ENCODE data around the gene EFCC1. TPM values are rescaled to one million over a fixed set of nuclear protein-coding genes. Genes with fewer than 3 reads are reported as not detected.

EFCC1 gene
- total RNA-seq, 1 experiment from 2014 or later: 1.0 TPM

DNA sequence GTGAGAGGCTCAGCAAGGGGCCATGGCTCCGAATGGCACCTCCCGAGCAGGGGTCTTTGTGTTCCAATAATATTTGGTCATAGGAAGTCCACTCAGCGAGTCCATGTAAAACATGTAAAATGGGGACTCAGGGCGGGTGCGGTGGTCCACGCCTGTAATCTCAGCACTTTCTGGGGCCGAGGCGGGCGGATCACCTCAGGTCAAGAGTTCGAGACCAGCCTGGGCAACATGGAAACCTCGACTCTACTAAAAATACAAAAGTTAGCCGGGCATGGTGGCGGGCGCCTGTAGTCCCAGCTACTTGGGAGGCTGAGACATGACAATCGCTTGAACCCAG, 26.4 kb downstream of the EFCC1 start:
- Histone ChIP-seq H3K9me2 (ENCODE audit: insufficient read depth) (no peaks in the 10 kb centered on the region), H3K79me2 (ENCODE audit: insufficient read depth, low read length) (no peaks in the 10 kb centered on the region), H3K27me3 (ENCODE audit: insufficient read depth, low read length) (no peaks in the 10 kb centered on the region), H3K4me3 (replicated peaks in 1 of 2; ENCODE audit: low read depth in 1 of 2, low read length in 2 of 2) (peak overlapping the region; percentile 45 to 64), H3K27ac (ENCODE audit: low read depth, low read length) (peak overlapping the region; percentile 30; the same call in 1 of the 2 replicates), H3K36me3 (ENCODE audit: control insufficient read depth in 1 of 2, insufficient read depth in 2 of 2, low read length in 2 of 2) (no peaks in the 10 kb centered on the region), H3K4me1 (ENCODE audit: control insufficient read depth in 1 of 2, insufficient read depth in 2 of 2, low read length in 2 of 2) (peaks cover 6 to 19% of the 10 kb centered on the region in 2 experiments), H3K9me3 (ENCODE audit: control insufficient read depth in 1 of 2, insufficient read depth in 1 of 2, low read depth in 1 of 2, low read length in 2 of 2) (no peaks in the 10 kb centered on the region), H3K4me2 (ENCODE audit: low read length) (peak overlapping the region; percentile 97), H2AFZ (ENCODE audit: low read depth, low read length, poor library complexity, severe bottlenecking) (peak overlapping the region; percentile 94), H4K20me1 (ENCODE audit: insufficient read depth) (no peaks in the 10 kb centered on the region), H3K9ac (ENCODE audit: low read length) (peak overlapping the region; percentile 67)
- intact Hi-C loops (cut with micrococcal nuclease): loop anchor here (10.0 kb wide), 1 partner anchor 217 kb away; the partner anchor contains the start of gene COPG1
- POLR2A ChIA-PET: interaction anchor here (0.6 to 2.1 kb wide), 7 partner anchors 11 to 94 kb away, joined by 3 to 10 read pairs (median 5); partner anchors contain the start of gene RAB43
- DNase-seq (ENCODE audit: low read depth, low spot score): no peak
- no peak; the same call in 1 of the 2 replicates for ATAC-seq
- TF ChIP-seq CTCF (IDR thresholded peaks at IDR 0.05 in 2 of 3, conservative IDR thresholded peaks at IDR 0.05 in 1 of 3; ENCODE audit: borderline replicate concordance in 1 of 3, insufficient read depth in 1 of 3, low read depth in 2 of 3, low read length in 2 of 3): no peak
- TF ChIP-seq, protein P1, sequence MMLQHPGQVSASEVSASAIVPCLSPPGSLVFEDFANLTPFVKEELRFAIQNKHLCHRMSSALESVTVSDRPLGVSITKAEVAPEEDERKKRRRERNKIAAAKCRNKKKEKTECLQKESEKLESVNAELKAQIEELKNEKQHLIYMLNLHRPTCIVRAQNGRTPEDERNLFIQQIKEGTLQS (IDR thresholded peaks at IDR 0.05): no peak
- BruUV-seq (replicated peaks): no TSS peak
- CTCF ChIA-PET: interaction anchor here (1.1 to 3.1 kb wide), 6 partner anchors 9 to 289 kb away, joined by 3 to 25 read pairs (median 6); a partner anchor contains a TSS
- RAD21 ChIA-PET (ENCODE audit: low non-redundant PET in 1 of 2, low total read pairs in 2 of 2, uncharacterized antibody in 2 of 2, unreplicated experiment in 2 of 2): no interaction called here

- H3K9me3 ChIP-seq (ENCODE audit: control insufficient read depth in 1 of 2, insufficient read depth in 1 of 2, low read depth in 1 of 2, low read length in 2 of 2): no peaks in the 10 kb centered on the region
- H3K4me1 ChIP-seq (ENCODE audit: control insufficient read depth in 1 of 2, insufficient read depth in 2 of 2, low read length in 2 of 2): peaks cover 6 to 19% of the 10 kb centered on the region in 2 experiments
- POLR2A ChIA-PET: interaction anchor here (2.1 kb wide), 1 partner anchor 25 kb away, joined by 10 read pairs; no protein-coding TSS in a partner anchor
- no peaks in the 10 kb centered on the region for H3K36me3 ChIP-seq (ENCODE audit: control insufficient read depth in 1 of 2, insufficient read depth in 2 of 2, low read length in 2 of 2)
- CTCF ChIA-PET: interaction anchor here (1.3 to 1.5 kb wide), 3 partner anchors 13 to 216 kb away, joined by 3 to 7 read pairs (median 4); no protein-coding TSS in a partner anchor
- H3K4me3 ChIP-seq (replicated peaks in 1 of 2; ENCODE audit: low read depth in 1 of 2, low read length in 2 of 2): no peak overlapping the region
- TF ChIP-seq, protein P2, sequence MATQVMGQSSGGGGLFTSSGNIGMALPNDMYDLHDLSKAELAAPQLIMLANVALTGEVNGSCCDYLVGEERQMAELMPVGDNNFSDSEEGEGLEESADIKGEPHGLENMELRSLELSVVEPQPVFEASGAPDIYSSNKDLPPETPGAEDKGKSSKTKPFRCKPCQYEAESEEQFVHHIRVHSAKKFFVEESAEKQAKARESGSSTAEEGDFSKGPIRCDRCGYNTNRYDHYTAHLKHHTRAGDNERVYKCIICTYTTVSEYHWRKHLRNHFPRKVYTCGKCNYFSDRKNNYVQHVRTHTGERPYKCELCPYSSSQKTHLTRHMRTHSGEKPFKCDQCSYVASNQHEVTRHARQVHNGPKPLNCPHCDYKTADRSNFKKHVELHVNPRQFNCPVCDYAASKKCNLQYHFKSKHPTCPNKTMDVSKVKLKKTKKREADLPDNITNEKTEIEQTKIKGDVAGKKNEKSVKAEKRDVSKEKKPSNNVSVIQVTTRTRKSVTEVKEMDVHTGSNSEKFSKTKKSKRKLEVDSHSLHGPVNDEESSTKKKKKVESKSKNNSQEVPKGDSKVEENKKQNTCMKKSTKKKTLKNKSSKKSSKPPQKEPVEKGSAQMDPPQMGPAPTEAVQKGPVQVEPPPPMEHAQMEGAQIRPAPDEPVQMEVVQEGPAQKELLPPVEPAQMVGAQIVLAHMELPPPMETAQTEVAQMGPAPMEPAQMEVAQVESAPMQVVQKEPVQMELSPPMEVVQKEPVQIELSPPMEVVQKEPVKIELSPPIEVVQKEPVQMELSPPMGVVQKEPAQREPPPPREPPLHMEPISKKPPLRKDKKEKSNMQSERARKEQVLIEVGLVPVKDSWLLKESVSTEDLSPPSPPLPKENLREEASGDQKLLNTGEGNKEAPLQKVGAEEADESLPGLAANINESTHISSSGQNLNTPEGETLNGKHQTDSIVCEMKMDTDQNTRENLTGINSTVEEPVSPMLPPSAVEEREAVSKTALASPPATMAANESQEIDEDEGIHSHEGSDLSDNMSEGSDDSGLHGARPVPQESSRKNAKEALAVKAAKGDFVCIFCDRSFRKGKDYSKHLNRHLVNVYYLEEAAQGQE (IDR thresholded peaks at IDR 0.05; ENCODE audit: low read depth): no peak
- no peak for TF ChIP-seq SRF (IDR thresholded peaks at IDR 0.05; ENCODE audit: low read depth)
- TF ChIP-seq EZH2 (IDR thresholded peaks at IDR 0.05): no peak
- TF ChIP-seq ELF1 (IDR thresholded peaks at IDR 0.05; ENCODE audit: borderline replicate concordance, low read depth): no peak
- TF ChIP-seq CTCF (IDR thresholded peaks at IDR 0.05 in 2 of 3, conservative IDR thresholded peaks at IDR 0.05 in 1 of 3; ENCODE audit: borderline replicate concordance in 1 of 3, insufficient read depth in 1 of 3, low read depth in 2 of 3, low read length in 2 of 3): no peak
- TF ChIP-seq POLR2AphosphoS5 (IDR thresholded peaks at IDR 0.05; ENCODE audit: low read depth, low read length): no peak
- TF ChIP-seq EGR1 (IDR thresholded peaks at IDR 0.05; ENCODE audit: low read depth): no peak
- no peak overlapping the region for H3K9ac ChIP-seq (ENCODE audit: low read length)
- DNase-seq (ENCODE audit: low read depth, low spot score): no peak
- no peak overlapping the region for H3K27ac ChIP-seq (ENCODE audit: low read depth, low read length)
- no peaks in the 10 kb centered on the region for H3K27me3 ChIP-seq (ENCODE audit: insufficient read depth, low read length)
- intact Hi-C loops (cut with micrococcal nuclease): loop anchor here (10.0 kb wide), 1 partner anchor 216 kb away; the partner anchor contains the start of gene COPG1
- H4K20me1 ChIP-seq (ENCODE audit: insufficient read depth): no peaks in the 10 kb centered on the region
- RAD21 ChIA-PET (ENCODE audit: low non-redundant PET in 1 of 2, low total read pairs in 2 of 2, uncharacterized antibody in 2 of 2, unreplicated experiment in 2 of 2): no interaction called here
- no TSS peak for BruUV-seq (replicated peaks)
- no peak for ATAC-seq
- H3K79me2 ChIP-seq (ENCODE audit: insufficient read depth, low read length): no peaks in the 10 kb centered on the region
- H2AFZ ChIP-seq (ENCODE audit: low read depth, low read length, poor library complexity, severe bottlenecking): no peak overlapping the region
- no peak overlapping the region for H3K4me2 ChIP-seq (ENCODE audit: low read length)
- H3K9me2 ChIP-seq (ENCODE audit: insufficient read depth): no peaks in the 10 kb centered on the region
These were observed 27.8 kb downstream of the EFCC1 start for GRCh38 chr3:129028866-129029265.
